Common myeloid progenitor, CD34-positive (primary cell): Measurements from ENCODE around the gene PGS1.
A peak's percentile ranks its signal among the peaks of the same experiment; 100 is the strongest.

Experiments
- CTCF ChIA-PET: fragments of 350-600 bp; sonication (Branson Sonifier 250); formaldehyde crosslinking; loops from one replicate; lab custom pipeline; 2021; ENCODE audit warnings: antibody characterized with exemption; lab: Charles Lee
- POLR2A ChIA-PET: fragments of 350-600 bp; sonication (Branson Sonifier 250); formaldehyde crosslinking; loops from one replicate; lab custom pipeline; 2021; ENCODE audit warnings: antibody characterized with exemption; lab: Charles Lee
- DNase-seq, 3 donors: peaks; one replicate each; pipeline versions ENCODE4 v3.0.0 to v3.0.0-alpha.2; 2013
- H3K27ac ChIP-seq, 2 experiments: 1 replicate in 1 of 2; 2 replicates in 1 of 2; pipeline ENCODE4 v1.7.0; 2013; ENCODE audit warnings: inconsistent platforms in 2 of 2, low read length in 2 of 2, mild to moderate bottlenecking in 2 of 2, low read depth in 1 of 2, moderate library complexity in 1 of 2; ENCODE audit not compliant: severe bottlenecking in 2 of 2, insufficient read depth in 1 of 2, poor library complexity in 1 of 2
- H3K27me3 ChIP-seq, 5 experiments: replicated peaks in 2 of 5; 1 replicate in 3 of 5; 2 replicates in 2 of 5; pipeline versions ENCODE4 v1.6.1 to v1.7.0; 2013; ENCODE audit warnings: low read length in 4 of 5, mild to moderate bottlenecking in 2 of 5, moderate library complexity in 2 of 5, inconsistent platforms in 1 of 5; ENCODE audit not compliant: insufficient read depth in 5 of 5, control insufficient read depth in 4 of 5
- H3K36me3 ChIP-seq, 4 experiments: 1 replicate in 2 of 4; 2 replicates in 2 of 4; pipeline versions ENCODE4 v1.6.1 to v1.7.0; 2013; ENCODE audit warnings: low read length in 3 of 4, control low read depth in 1 of 4, mild to moderate bottlenecking in 1 of 4; ENCODE audit not compliant: control insufficient read depth in 4 of 4, insufficient read depth in 4 of 4
- H3K4me1 ChIP-seq, 4 experiments: 1 replicate in 3 of 4; 2 replicates in 1 of 4; pipeline versions ENCODE4 v1.6.1 to v1.7.1; 2013; ENCODE audit warnings: low read length in 3 of 4, mild to moderate bottlenecking in 3 of 4, control low read depth in 1 of 4, inconsistent platforms in 1 of 4, moderate library complexity in 1 of 4; ENCODE audit not compliant: control insufficient read depth in 4 of 4, insufficient read depth in 4 of 4; ENCODE audit errors: control extremely low read depth in 1 of 4
- H3K4me3 ChIP-seq, 7 experiments: 1 replicate in 4 of 7; 2 replicates in 3 of 7; pipeline versions ENCODE4 v1.5.1 to v1.7.0; 2013; ENCODE audit warnings: mild to moderate bottlenecking in 7 of 7, low read length in 6 of 7, moderate library complexity in 6 of 7, inconsistent platforms in 2 of 7, low read depth in 2 of 7, control low read depth in 1 of 7; ENCODE audit not compliant: insufficient read depth in 4 of 7, control insufficient read depth in 1 of 7; ENCODE audit errors: extremely low read depth in 1 of 7
- H3K9me3 ChIP-seq, 5 experiments: 1 replicate in 4 of 5; 2 replicates in 1 of 5; pipeline versions ENCODE4 v1.6.1 to v1.7.1; 2013; ENCODE audit warnings: low read length in 4 of 5, mild to moderate bottlenecking in 2 of 5, inconsistent platforms in 1 of 5, low read depth in 1 of 5, moderate library complexity in 1 of 5; ENCODE audit not compliant: control insufficient read depth in 4 of 5, insufficient read depth in 2 of 5; ENCODE audit errors: control extremely low read depth in 1 of 5
- WGBS: methylation state at CpG from one replicate; pipeline ENCODE4 v1.1.5; 2013; ENCODE audit not compliant: insufficient coverage; 5-methylcytosine and 5-hydroxymethylcytosine counted together

The PGS1 gene

DNA sequence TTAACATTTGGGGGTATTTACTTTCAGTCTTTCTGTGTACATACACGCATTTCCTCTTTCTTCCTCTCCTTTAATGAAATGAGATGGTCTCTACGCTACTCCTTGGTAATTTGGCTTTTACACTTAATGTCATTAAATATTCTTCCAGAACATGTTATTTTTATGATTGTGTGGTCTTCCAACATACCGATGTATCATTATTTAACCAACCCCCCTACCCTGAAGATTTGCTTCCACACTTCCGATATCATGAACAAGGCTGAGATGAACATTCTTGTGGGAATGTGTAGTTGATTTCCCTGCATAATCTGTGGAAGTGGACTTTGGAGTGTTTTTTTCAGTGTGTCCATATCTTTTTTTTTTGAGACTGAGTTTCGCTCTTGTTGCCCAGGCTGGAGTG is 2.3 kb upstream of the PGS1 start:
- no peak overlapping the region for H3K27ac ChIP-seq
- no peak overlapping the region for H3K4me3 ChIP-seq
- POLR2A ChIA-PET, result no interaction called here
- DNase-seq, result no peak
- no peaks in the 10 kb centered on the region for H3K9me3 ChIP-seq
- no peaks in the 10 kb centered on the region for H3K27me3 ChIP-seq
- 100% methylated on average over 2 of the region's 5 CpGs for WGBS
- CTCF ChIA-PET, result no interaction called here
- H3K36me3 ChIP-seq, result no peaks in the 10 kb centered on the region
- H3K4me1 ChIP-seq, result peaks cover 11 to 45% (median 32%) of the 10 kb centered on the region in 4 experiments

DNA sequence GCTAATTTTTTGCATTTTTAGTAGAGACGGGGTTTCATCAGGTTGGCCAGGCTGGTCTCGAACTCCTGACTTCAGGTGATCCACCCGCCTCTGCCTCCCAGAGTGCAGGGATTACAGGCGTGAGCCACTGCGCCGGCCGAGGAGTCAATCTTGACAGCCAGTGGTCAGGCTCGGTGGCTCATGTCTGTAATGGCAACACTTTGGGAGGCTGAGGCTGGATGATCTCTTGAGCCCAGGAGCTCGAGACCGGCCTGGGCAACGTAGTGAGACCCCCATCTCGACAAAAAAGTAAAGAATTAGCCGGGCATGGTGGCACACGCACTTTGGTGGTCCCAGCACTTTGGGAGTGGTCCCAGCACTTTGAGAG is 608 bp upstream of the PGS1 start:
- H3K27ac ChIP-seq, result peak overlapping the region in 1 of 2 experiments; percentile 86
- H3K36me3 ChIP-seq, result no peaks in the 10 kb centered on the region
- H3K4me1 ChIP-seq, result peaks cover 20 to 61% (median 48%) of the 10 kb centered on the region in 4 experiments
- H3K27me3 ChIP-seq, result no peaks in the 10 kb centered on the region
- CTCF ChIA-PET, result interaction anchor here (0.6 to 2.0 kb wide), 5 partner anchors 10 to 89 kb away, joined by 3 to 5 read pairs (median 3); no protein-coding TSS in a partner anchor
- H3K4me3 ChIP-seq, result peak overlapping the region; percentile 85 to 100 (median 95)
- no peak for DNase-seq
- H3K9me3 ChIP-seq, result no peaks in the 10 kb centered on the region
- WGBS, result 66% methylated on average over 14 of the region's 14 CpGs
- POLR2A ChIA-PET, result interaction anchor here (1.6 kb wide), 1 partner anchor 17 kb away, joined by 6 read pairs; the partner anchor contains the start of gene SOCS3

DNA sequence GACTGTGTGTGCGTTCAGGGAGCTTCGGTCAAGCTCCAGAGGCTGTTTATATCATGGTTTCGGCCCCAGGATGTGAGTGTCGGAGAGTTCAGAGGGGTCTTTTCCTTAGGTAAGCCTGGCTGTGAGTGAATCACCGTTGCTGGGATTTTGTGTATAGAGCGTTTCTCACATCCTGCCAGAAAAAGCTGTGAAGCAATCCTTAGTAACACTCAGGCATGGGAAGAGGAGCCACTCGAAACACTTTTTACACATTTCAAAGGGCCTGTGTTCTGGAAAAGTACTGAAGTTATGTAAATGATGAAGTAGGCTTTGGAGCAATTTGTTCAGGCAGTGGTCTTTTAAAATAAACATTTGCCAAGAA is 662 bp downstream of the PGS1 start:
- Histone ChIP-seq H3K4me3 (peak overlapping the region; percentile 85 to 100 (median 95)), H3K27ac (peak overlapping the region; percentile 75 to 86), H3K4me1 (peaks cover 26 to 73% (median 61%) of the 10 kb centered on the region in 4 experiments), H3K27me3 (no peaks in the 10 kb centered on the region), H3K9me3 (no peaks in the 10 kb centered on the region), H3K36me3 (no peaks in the 10 kb centered on the region)
- no peak for DNase-seq
- ChIA-PET POLR2A (interaction anchor here (1.3 to 1.6 kb wide), 2 partner anchors 19 to 38 kb away, joined by 4 to 6 read pairs; partner anchors contain the start of gene SOCS3), CTCF (interaction anchor here (0.8 to 2.0 kb wide), 4 partner anchors 17 to 41 kb away, joined by 3 to 5 read pairs (median 3); no protein-coding TSS in a partner anchor)
- WGBS, result 8% methylated on average over 5 of the region's 7 CpGs

DNA sequence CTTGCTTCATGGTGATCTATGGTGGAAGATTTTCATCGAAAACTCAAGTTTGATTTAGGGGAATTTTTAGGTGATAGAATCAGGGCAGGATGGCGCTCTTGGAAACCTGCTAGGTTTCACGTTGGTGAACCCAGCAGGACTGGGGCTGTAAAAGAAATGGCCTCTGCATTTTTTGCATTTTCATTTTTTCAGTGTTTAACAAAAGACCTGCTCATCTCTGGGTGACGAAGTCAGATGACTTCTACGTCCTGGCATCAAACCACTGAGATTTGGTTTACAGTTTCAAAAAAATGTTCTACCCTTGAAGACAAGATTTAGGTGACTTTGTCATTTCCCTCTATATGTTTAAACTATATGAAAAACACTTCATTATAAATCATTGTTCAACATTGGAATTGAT is 1.9 kb downstream of the PGS1 start:
- Histone ChIP-seq H3K27me3 (no peaks in the 10 kb centered on the region), H3K36me3 (no peaks in the 10 kb centered on the region), H3K4me3 (peak overlapping the region in 3 of 7 experiments; percentile 17 to 23 (median 22)), H3K4me1 (peaks cover 32 to 77% (median 73%) of the 10 kb centered on the region in 4 experiments), H3K9me3 (no peaks in the 10 kb centered on the region), H3K27ac (peak overlapping the region in 1 of 2 experiments; percentile 78)
- 95% methylated on average over 5 of the region's 5 CpGs for WGBS
- no peak for DNase-seq
- CTCF ChIA-PET, result no interaction called here
- POLR2A ChIA-PET, result interaction anchor here (0.7 kb wide), 1 partner anchor 19 kb away, joined by 3 read pairs; no protein-coding TSS in a partner anchor

DNA sequence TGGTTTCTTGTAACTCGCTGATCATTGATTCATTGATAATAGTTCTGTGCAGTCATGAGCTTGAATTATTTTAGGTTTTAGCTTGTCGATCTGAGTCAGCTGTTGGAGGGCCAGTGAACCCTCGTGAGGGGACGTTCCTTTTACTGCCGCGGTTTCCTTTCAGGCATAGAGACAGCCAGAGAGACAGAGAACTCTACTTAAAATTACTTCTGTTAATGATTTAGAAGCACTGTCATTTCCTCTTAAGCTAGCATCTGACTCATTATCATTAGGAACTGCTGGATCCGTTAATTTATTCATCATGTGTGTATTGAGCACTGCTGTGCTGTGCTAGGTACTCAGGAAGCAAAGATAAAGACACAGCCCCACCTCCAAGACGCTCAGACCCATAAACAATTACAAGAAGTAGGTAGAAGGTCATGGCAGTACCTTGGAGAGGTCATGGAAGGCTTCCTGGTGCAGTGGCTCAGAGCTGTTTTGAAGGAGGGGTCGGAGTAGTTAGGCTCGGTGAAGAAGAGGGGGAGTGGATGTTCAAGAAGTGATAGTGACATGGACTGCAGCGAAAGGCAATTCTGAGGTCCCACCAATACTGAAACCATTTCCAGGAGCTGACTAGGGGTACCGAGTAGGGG is 3.3 kb downstream of the PGS1 start:
- peak; percentile 65 to 93 (median 88) for DNase-seq
- 22% methylated on average over 9 of the region's 12 CpGs for WGBS
- no peaks in the 10 kb centered on the region for H3K9me3 ChIP-seq
- no peaks in the 10 kb centered on the region for H3K36me3 ChIP-seq
- ChIA-PET CTCF (interaction anchor here (1.1 to 2.7 kb wide), 5 partner anchors 8 to 93 kb away, joined by 3 to 11 read pairs (median 5); no protein-coding TSS in a partner anchor), POLR2A (interaction anchor here (0.9 kb wide), 1 partner anchor 52 kb away, joined by 5 read pairs; no protein-coding TSS in a partner anchor)
- H3K4me3 ChIP-seq, result peak overlapping the region in 6 of 7 experiments; percentile 13 to 62 (median 32)
- peak overlapping the region; percentile 53 to 78 for H3K27ac ChIP-seq
- no peaks in the 10 kb centered on the region for H3K27me3 ChIP-seq
- peaks cover 38 to 87% (median 85%) of the 10 kb centered on the region in 4 experiments for H3K4me1 ChIP-seq

DNA sequence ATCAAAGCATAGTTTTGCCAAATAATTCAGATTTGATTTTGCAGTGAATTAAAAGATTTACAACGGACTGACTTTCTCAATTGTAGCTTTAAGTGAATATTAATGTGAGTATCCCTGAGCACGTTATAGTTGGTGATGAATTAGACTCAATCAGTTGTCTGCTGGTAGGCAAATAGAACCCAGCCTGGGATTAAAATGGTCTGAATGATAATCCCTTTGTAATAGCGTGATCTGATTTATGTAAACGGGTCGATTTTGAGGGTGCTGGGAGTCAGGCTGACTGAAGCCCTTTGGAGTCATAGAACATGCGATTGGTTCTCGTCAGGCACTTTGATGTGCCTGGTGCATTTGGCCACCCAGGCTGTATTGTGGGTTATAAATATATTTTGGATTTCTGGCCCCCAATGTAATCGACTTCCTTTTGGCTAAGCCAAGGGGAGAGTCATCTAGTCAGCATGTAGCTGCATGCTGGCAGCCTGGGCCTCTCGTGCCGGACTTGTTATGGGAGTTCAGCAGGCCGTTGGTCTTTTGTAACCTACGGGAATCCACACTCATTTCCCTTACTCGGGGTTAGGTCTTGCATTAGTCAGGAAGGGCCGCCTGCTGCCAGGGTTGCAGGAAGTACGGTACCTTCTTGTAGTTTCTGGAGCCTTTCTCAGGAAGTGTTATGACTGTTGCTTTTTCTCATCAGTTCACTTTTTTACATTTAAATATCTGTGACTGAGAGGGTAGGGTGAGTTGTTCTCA is 5.4 kb downstream of the PGS1 start:
- WGBS, result 22% methylated on average over 11 of the region's 15 CpGs
- peak overlapping the region; percentile 56 to 83 for H3K27ac ChIP-seq
- POLR2A ChIA-PET, result interaction anchor here (0.8 to 1.0 kb wide), 2 partner anchors 24 to 132 kb away, joined by 3 to 5 read pairs; partner anchors contain the start of gene SOCS3
- peaks cover 52 to 98% (median 97%) of the 10 kb centered on the region in 4 experiments for H3K4me1 ChIP-seq
- H3K9me3 ChIP-seq, result no peaks in the 10 kb centered on the region
- peak overlapping the region in 5 of 7 experiments; percentile 5 to 52 (median 16) for H3K4me3 ChIP-seq
- CTCF ChIA-PET, result interaction anchor here (0.6 to 2.7 kb wide), 5 partner anchors 8 to 32 kb away, joined by 3 to 11 read pairs (median 3); no protein-coding TSS in a partner anchor
- no peaks in the 10 kb centered on the region for H3K36me3 ChIP-seq
- H3K27me3 ChIP-seq, result no peaks in the 10 kb centered on the region
- DNase-seq, result peak; percentile 65 to 75 (median 67)
